Upper lobe of left lung (tissue), 6 donors: ENCODE results near the gene NDC1. TPM values are rescaled to one million over a fixed set of nuclear protein-coding genes. Genes with fewer than 3 reads are reported as not detected.

Source experiments
- ATAC-seq, 2 donors: fragments of 200-7000 bp; cut with Tn5 transposase; one replicate each; pipeline ENCODE4 v1.9.1; 2022; ENCODE audit warnings: mild to moderate bottlenecking in 2 of 2, moderate library complexity in 2 of 2; ENCODE audit not compliant: low FRiP score in 2 of 2
- DNase-seq, 2 donors: peaks; one replicate each; pipeline ENCODE4 v3.0.0-alpha.2; 2019 to 2020
- H3K27ac ChIP-seq, 4 donors: fragments of 200-600 bp; sonication (generic); one replicate each; pipeline ENCODE4 v1.5.1; 2016 to 2019
- H3K27me3 ChIP-seq, 4 donors: fragments of 200-600 bp; sonication (generic); one replicate each; pipeline ENCODE4 v1.5.1; 2017 to 2019
- H3K36me3 ChIP-seq, 4 donors: fragments of 200-600 bp; sonication (generic); one replicate each; pipeline ENCODE4 v1.5.1; 2016 to 2019
- H3K4me1 ChIP-seq, 4 donors: fragments of 200-600 bp; sonication (generic); one replicate each; pipeline ENCODE4 v1.5.1; 2018 to 2019
- H3K4me3 ChIP-seq, 4 donors: fragments of 200-600 bp; sonication (generic); one replicate each; pipeline ENCODE4 v1.5.1; 2017 to 2019; ENCODE audit warnings: mild to moderate bottlenecking in 2 of 4, moderate library complexity in 1 of 4
- H3K9me3 ChIP-seq, 4 donors: fragments of 200-600 bp; sonication (generic); one replicate each; pipeline ENCODE4 v1.5.1; 2018 to 2019
- EP300 ChIP-seq, 4 donors: sonication (generic); formaldehyde crosslinking; IDR thresholded peaks; one replicate each; pipeline ENCODE4 v1.5.1; 2017; ENCODE audit warnings: antibody characterized with exemption in 4 of 4, control low read depth in 2 of 4
- POLR2A ChIP-seq, 4 donors: fragments of 450-650 bp; IDR thresholded peaks; one replicate each; pipeline ENCODE4 v1.5.1; 2016 to 2017; ENCODE audit warnings: antibody characterized with exemption in 4 of 4, mild to moderate bottlenecking in 2 of 4
- POLR2AphosphoS5 ChIP-seq, 2 donors: sonication (generic); formaldehyde crosslinking; IDR thresholded peaks; one replicate each; pipeline ENCODE4 v1.5.1; 2017; ENCODE audit warnings: antibody characterized with exemption in 2 of 2
- WGBS, 2 donors: methylation state at CpG; one replicate each; pipeline ENCODE4 v1.1.5; 2017 to 2018; 5-methylcytosine and 5-hydroxymethylcytosine counted together
- total RNA-seq, 6 donors: library from RNA; depleted of rRNA in 4 of 6; stranded (reverse); fragments of >200 nt in 4 of 6; gene quantifications; one replicate each; pipeline versions ENCODE4 v1.1.0 to v1.2.1, GENCODE V29; 2016 to 2021
- TF ChIP-seq, protein P1 (sequence below), 6 experiments: fragments of 450-650 bp in 4 of 6; fragments of 200-600 bp in 2 of 6; sonication (generic) in 2 of 6; IDR thresholded peaks; one replicate each; pipeline ENCODE4 v1.5.1; 2016 to 2019; ENCODE audit warnings: antibody characterized with exemption in 6 of 6
- donor health status: DM: no; HTN: no; CAD: no; lungs with moderate emphysema.
- donor health status: DM: no; HTN: yes; CAD: no; lungs with severe emphysema.

The NDC1 gene
- total RNA-seq, 6 donors from 2014 or later = 1.2 to 10.9 (median 8.2) TPM

DNA sequence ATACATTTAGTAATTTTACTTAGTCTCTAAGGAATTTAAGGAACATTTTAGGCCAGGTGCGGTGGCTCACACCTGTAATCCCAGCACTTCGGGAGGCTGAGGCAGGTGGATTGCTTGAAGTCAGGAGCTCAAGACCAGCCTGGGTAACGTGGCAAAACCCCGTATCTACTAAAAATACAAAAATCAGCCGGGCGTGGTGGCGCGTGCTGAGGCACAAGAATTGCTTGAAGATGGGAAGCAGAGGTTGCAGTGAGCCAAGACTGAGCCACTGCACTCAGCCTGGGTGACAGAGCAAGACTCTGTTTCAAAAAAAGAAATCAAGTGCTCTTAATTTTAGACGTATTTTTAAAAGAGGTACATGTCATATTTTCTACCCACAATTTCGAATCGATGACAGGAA is 3.3 kb downstream of the NDC1 start:
- Histone ChIP-seq H3K4me3 (no peak overlapping the region), H3K27me3 (no peaks in the 10 kb centered on the region), H3K27ac (no peak overlapping the region), H3K4me1 (peaks cover 7 to 11% (median 9%) of the 10 kb centered on the region in 4 donors), H3K9me3 (no peaks in the 10 kb centered on the region), H3K36me3 (peaks cover 0 to 7% (median 0%) of the 10 kb centered on the region in 4 donors)
- ATAC-seq (no peak), DNase-seq (no peak)
- TF ChIP-seq, protein P1, sequence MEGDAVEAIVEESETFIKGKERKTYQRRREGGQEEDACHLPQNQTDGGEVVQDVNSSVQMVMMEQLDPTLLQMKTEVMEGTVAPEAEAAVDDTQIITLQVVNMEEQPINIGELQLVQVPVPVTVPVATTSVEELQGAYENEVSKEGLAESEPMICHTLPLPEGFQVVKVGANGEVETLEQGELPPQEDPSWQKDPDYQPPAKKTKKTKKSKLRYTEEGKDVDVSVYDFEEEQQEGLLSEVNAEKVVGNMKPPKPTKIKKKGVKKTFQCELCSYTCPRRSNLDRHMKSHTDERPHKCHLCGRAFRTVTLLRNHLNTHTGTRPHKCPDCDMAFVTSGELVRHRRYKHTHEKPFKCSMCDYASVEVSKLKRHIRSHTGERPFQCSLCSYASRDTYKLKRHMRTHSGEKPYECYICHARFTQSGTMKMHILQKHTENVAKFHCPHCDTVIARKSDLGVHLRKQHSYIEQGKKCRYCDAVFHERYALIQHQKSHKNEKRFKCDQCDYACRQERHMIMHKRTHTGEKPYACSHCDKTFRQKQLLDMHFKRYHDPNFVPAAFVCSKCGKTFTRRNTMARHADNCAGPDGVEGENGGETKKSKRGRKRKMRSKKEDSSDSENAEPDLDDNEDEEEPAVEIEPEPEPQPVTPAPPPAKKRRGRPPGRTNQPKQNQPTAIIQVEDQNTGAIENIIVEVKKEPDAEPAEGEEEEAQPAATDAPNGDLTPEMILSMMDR (IDR thresholded peaks at IDR 0.05) = no peak
- TF ChIP-seq POLR2A (IDR thresholded peaks at IDR 0.05) = no peak
- TF ChIP-seq POLR2AphosphoS5 (IDR thresholded peaks at IDR 0.05) = no peak
- TF ChIP-seq EP300 (IDR thresholded peaks at IDR 0.05) = no peak
- WGBS, 2 donors = 93 to 94% methylated on average over 11 of the region's 11 CpGs

DNA sequence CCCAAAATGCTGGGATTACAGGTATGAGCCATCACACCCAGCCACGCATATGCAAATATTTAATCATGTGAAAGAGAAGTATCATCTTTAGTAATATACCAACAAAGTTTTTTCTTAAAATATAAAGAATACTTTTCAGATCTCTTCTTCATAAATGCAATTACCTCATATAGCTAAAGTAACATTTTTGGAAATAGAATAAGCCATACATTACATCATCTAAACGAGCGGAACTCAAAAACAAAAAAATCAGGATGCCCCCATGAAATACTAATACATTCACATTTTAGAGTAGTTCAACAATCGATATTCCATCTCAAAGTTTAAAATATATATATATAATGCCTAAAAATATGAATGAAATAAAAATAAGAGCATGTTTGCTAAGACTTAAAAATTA is 4.7 kb downstream of the NDC1 start:
- ATAC-seq (no peak), DNase-seq (no peak)
- H3K36me3 ChIP-seq = peaks cover 0 to 7% (median 0%) of the 10 kb centered on the region in 4 donors
- TF ChIP-seq, protein P1 (IDR thresholded peaks at IDR 0.05) = no peak
- TF ChIP-seq POLR2AphosphoS5 (IDR thresholded peaks at IDR 0.05) (no peak), EP300 (IDR thresholded peaks at IDR 0.05) (no peak), POLR2A (IDR thresholded peaks at IDR 0.05) (no peak)
- H3K4me1 ChIP-seq = peaks cover 7 to 10% (median 8%) of the 10 kb centered on the region in 4 donors
- H3K9me3 ChIP-seq = no peaks in the 10 kb centered on the region
- no peak overlapping the region for H3K27ac ChIP-seq
- no peak overlapping the region for H3K4me3 ChIP-seq
- 95 to 96% methylated on average over 4 of the region's 4 CpGs for WGBS, 2 donors
- no peaks in the 10 kb centered on the region for H3K27me3 ChIP-seq

DNA sequence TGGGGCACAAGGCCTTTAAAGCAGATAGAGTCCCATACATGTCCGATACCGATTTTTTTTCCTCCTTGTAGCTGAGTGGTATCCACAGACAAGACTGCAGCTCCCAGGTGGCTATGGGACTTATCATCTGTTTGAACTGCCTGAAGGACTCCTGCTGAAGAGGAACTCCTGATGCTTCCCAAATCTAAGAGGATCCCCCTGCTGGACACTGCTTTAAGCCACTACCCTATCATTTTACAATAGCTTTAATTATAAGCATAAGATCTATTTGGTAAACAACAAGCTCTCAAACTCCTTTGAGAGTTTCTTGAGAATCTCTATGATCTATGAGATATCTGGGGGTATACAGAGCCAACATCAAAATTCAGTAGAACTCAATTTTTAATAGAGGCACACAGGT is 11.7 kb downstream of the NDC1 start:
- Histone ChIP-seq H3K27ac (no peak overlapping the region), H3K4me1 (no peaks in the 10 kb centered on the region), H3K9me3 (no peaks in the 10 kb centered on the region), H3K4me3 (no peak overlapping the region), H3K27me3 (no peaks in the 10 kb centered on the region), H3K36me3 (peaks cover 0 to 40% (median 14%) of the 10 kb centered on the region in 4 donors)
- no peak for ATAC-seq
- WGBS, 2 donors = 100% methylated on average over 2 of the region's 2 CpGs
- DNase-seq = no peak
- TF ChIP-seq POLR2AphosphoS5 (IDR thresholded peaks at IDR 0.05) (no peak), EP300 (IDR thresholded peaks at IDR 0.05) (no peak), POLR2A (IDR thresholded peaks at IDR 0.05) (no peak)
- TF ChIP-seq, protein P1 (IDR thresholded peaks at IDR 0.05) = no peak

DNA sequence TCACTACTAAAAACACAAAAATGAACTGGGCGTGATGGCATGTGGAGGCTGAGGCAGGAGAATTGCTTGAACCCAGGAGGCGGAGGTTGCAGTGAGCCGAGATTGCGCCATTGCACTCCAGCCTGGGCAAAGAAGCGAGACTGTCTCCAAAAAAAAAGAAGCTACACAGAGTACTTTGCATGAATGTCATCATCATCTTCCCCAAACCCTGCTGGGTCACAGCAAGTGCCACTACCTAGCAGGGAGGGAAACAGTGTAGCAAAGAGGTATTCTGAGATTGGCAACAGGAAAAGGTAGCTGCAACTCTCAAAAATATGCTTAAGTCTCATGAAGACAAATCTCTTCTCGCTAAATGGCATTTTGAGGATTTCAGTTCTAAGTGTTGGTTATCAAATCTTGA is 12.8 kb downstream of the NDC1 start:
- no peak for DNase-seq
- Histone ChIP-seq H3K4me3 (no peak overlapping the region), H3K4me1 (no peaks in the 10 kb centered on the region), H3K36me3 (peaks cover 0 to 34% (median 14%) of the 10 kb centered on the region in 4 donors), H3K27me3 (no peaks in the 10 kb centered on the region), H3K9me3 (no peaks in the 10 kb centered on the region), H3K27ac (no peak overlapping the region)
- ATAC-seq = no peak
- 87 to 91% methylated on average over 6 of the region's 6 CpGs for WGBS, 2 donors
- TF ChIP-seq POLR2AphosphoS5 (IDR thresholded peaks at IDR 0.05) = no peak

DNA sequence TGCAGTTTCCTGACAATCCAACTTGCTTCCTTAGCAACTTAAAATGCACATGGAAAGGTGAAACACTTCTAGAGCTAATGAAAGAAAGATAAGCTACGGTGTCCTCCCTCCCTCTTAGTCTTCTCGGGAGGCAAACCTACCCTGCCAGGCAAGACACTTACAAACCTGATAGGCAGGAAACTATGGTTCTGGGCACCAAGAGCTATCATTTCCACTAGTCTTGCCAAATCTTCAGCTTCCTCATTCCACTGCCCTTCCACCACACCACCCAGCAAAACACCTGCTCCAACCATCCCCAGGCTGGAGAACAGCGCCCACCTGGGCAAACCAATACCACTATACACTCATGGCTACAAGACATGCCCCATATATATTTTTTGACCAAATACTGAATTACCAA is 15.2 kb downstream of the NDC1 start:
- no peak for DNase-seq
- no peak overlapping the region for H3K27ac ChIP-seq
- no peaks in the 10 kb centered on the region for H3K27me3 ChIP-seq
- no peaks in the 10 kb centered on the region for H3K4me1 ChIP-seq
- H3K4me3 ChIP-seq = no peak overlapping the region
- 85 to 92% methylated on average over 3 of the region's 3 CpGs for WGBS, 2 donors
- no peaks in the 10 kb centered on the region for H3K9me3 ChIP-seq
- TF ChIP-seq, protein P1 (IDR thresholded peaks at IDR 0.05) = no peak
- TF ChIP-seq POLR2AphosphoS5 (IDR thresholded peaks at IDR 0.05) (no peak), EP300 (IDR thresholded peaks at IDR 0.05) (no peak), POLR2A (IDR thresholded peaks at IDR 0.05) (no peak)
- ATAC-seq = no peak
- H3K36me3 ChIP-seq = peaks cover 2 to 35% (median 14%) of the 10 kb centered on the region in 4 donors
